GM19025 (cell line): Measurements from ENCODE around the gene LIX1.
"Not testable (repeated sequence)": the region's sequence is repeated elsewhere in the genome, so short reads cannot be mapped to it uniquely, and the experiment has no call there.

Source experiments
- ATAC-seq: cut with Tn5 transposase; IDR thresholded peaks from one replicate; pipeline ENCODE4 v1.9.1; 2021; ENCODE audit warnings: mild to moderate bottlenecking, low read depth, moderate library complexity; ENCODE audit not compliant: unreplicated experiment

Gene LIX1

GRCh38 chr5:97143704-97144103, 1.3 kb upstream of the LIX1 start:
- ATAC-seq = no peak

GRCh38 chr5:97141539-97141938, 872 bp downstream of the LIX1 start:
- ATAC-seq = no peak

- no peak for ATAC-seq
Observed at GRCh38 chr5:97141031-97141430, 1.4 kb downstream of the LIX1 start.

GRCh38 chr5:97140250-97140649, 2.2 kb downstream of the LIX1 start:
- ATAC-seq = not testable (repeated sequence)

- ATAC-seq = no peak
Observed at GRCh38 chr5:97136475-97136874, 5.9 kb downstream of the LIX1 start.

GRCh38 chr5:97135868-97136267, 6.5 kb downstream of the LIX1 start:
- no peak for ATAC-seq

GRCh38 chr5:97134634-97135033, 7.8 kb downstream of the LIX1 start:
- no peak for ATAC-seq

GRCh38 chr5:97133101-97133500, 9.3 kb downstream of the LIX1 start:
- ATAC-seq = no peak

- ATAC-seq = no peak
Observed at GRCh38 chr5:97131921-97132320, 10.5 kb downstream of the LIX1 start.

GRCh38 chr5:97131139-97131710, 11.2 kb downstream of the LIX1 start:
- no peak for ATAC-seq

GRCh38 chr5:97127727-97128126, 14.7 kb downstream of the LIX1 start:
- no peak for ATAC-seq

- no peak for ATAC-seq
Observed at GRCh38 chr5:97125125-97125683, 17.2 kb downstream of the LIX1 start.

- no peak for ATAC-seq
Observed at GRCh38 chr5:97124335-97124734, 18.1 kb downstream of the LIX1 start.

- ATAC-seq = no peak
Observed at GRCh38 chr5:97121848-97122247, 20.6 kb downstream of the LIX1 start.

GRCh38 chr5:97120195-97120594, 22.2 kb downstream of the LIX1 start:
- no peak for ATAC-seq

GRCh38 chr5:97119007-97119390, 23.4 kb downstream of the LIX1 start:
- no peak for ATAC-seq

- no peak for ATAC-seq
Observed at GRCh38 chr5:97118261-97119006, 24.0 kb downstream of the LIX1 start.

- ATAC-seq = no peak
Observed at GRCh38 chr5:97115932-97116331, 26.5 kb downstream of the LIX1 start.

- ATAC-seq = no peak
Observed at GRCh38 chr5:97112230-97112629, 30.2 kb downstream of the LIX1 start.

GRCh38 chr5:97111616-97112015, 30.8 kb downstream of the LIX1 start:
- ATAC-seq = no peak

- ATAC-seq = no peak
Observed at GRCh38 chr5:97111004-97111403, 31.4 kb downstream of the LIX1 start.

- ATAC-seq = no peak
Observed at GRCh38 chr5:97107318-97107717, 35.1 kb downstream of the LIX1 start.
